Calu3 (cell line): ENCODE results near the gene YY1. TPM values are rescaled to one million over a fixed set of nuclear protein-coding genes. Genes with fewer than 3 reads are reported as not detected.

Experiments used
- BruUV-seq: library from RNA; stranded (reverse); fragments of 400-500 nt; replicated peaks from 2 replicates; lab custom pipeline; 2021; lab: Mats Ljungman, UMichigan
- CTCF ChIA-PET: fragments of 300-600 bp; sonication (Branson Sonifier 250); formaldehyde crosslinking; loops from one replicate; lab custom pipeline; 2022; ENCODE audit warnings: antibody characterized with exemption; lab: Charles Lee
- DNase-seq: peaks from one replicate; pipeline ENCODE4 v3.0.0; 2022
- H3K27ac Mint-ChIP-seq: one replicate; pipeline ENCODE4 v1.8.0; 2022; ENCODE audit warnings: mixed read lengths; ENCODE audit not compliant: unreplicated experiment
- H3K27me3 Mint-ChIP-seq: one replicate; pipeline ENCODE4 v1.8.0; 2022; ENCODE audit warnings: mixed read lengths; ENCODE audit not compliant: unreplicated experiment
- H3K36me3 Mint-ChIP-seq: one replicate; pipeline ENCODE4 v1.8.0; 2022; ENCODE audit warnings: mild to moderate bottlenecking, moderate library complexity, mixed read lengths; ENCODE audit not compliant: insufficient read depth, unreplicated experiment
- H3K4me1 Mint-ChIP-seq: one replicate; pipeline ENCODE4 v1.8.0; 2022; ENCODE audit warnings: mild to moderate bottlenecking, low read depth, mixed read lengths; ENCODE audit not compliant: unreplicated experiment
- H3K4me3 Mint-ChIP-seq: one replicate; pipeline ENCODE4 v1.8.0; 2022; ENCODE audit warnings: mild to moderate bottlenecking, low read depth, moderate library complexity, mixed read lengths; ENCODE audit not compliant: unreplicated experiment
- H3K9me3 Mint-ChIP-seq: one replicate; pipeline ENCODE4 v1.8.0; 2022; ENCODE audit warnings: low read depth, mixed read lengths; ENCODE audit not compliant: unreplicated experiment
- CTCF ChIP-seq: fragments of 200-600 bp; IDR thresholded peaks from one replicate; pipeline ENCODE4 v1.8.0; 2022; ENCODE audit warnings: antibody characterized with exemption; ENCODE audit not compliant: unreplicated experiment
- intact Hi-C: fragments of 100-400 bp; cut with micrococcal nuclease; formaldehyde crosslinking; loops from one replicate; pipeline ENCODE4 v1.10.0; 2022; ENCODE audit not compliant: unreplicated experiment
- total RNA-seq: library from RNA; stranded (reverse); gene quantifications from 2 replicates; pipeline ENCODE4 v1.2.3, GENCODE V29; 2022

The YY1 gene
- total RNA-seq, 1 experiment from 2014 or later, result 100.0 TPM

DNA sequence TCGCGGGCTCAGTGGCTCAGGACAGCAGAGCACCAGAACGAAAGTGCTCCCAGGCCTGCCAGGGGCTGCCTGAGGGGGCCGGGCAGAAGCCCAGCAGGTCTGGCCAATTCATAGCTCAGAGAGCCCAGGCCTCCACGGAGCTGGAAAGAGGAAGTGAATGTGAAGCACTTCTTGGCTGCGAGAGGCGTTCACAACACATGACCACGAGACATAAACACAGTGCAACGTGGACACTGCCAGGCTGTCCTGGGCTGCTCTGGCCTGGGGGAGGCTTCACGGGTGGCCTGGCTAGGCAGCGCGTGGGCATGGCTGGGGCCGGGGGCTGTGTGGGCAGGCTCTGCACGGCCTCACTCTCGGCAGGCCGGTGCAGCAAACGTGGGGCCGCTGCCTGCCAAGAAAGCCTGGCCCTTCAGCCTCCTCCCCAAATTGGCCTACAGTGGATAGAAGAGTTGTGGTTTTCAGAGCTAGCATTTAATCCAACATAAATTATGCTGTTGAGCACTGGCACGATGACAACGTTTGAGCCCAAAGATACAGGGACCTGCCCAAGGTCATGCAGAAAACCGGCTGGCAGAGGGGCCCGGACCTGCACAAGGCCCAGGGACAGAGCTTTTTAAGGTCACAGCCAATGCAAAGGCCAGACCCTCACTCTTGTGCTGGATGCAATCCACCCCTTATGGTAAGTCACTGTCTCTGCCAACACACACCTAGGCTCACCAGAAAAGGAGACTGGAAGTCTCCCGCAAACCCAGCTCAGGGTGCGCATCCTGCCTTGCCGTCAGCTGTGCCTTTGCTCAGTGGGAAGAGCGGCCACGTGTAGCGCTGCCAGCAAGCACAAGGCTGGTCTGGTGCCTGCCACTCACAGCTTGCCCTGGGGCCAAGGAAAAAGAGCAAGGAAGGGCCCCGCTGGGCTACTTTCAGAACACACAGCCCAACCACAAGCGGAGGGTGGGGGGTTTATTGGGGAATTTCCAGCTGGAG lies 58.7 kb downstream of the YY1 start:
- DNase-seq, result no peak
- no peak overlapping the region for H3K4me3 Mint-ChIP-seq
- H3K27me3 Mint-ChIP-seq, result no peaks in the 10 kb centered on the region
- peaks cover 3% of the 10 kb centered on the region for H3K4me1 Mint-ChIP-seq
- peaks cover 9% of the 10 kb centered on the region for H3K36me3 Mint-ChIP-seq
- no peak overlapping the region for H3K27ac Mint-ChIP-seq
- no TSS peak for BruUV-seq
- intact Hi-C loops, result no loop called here
- no peak for TF ChIP-seq CTCF
- CTCF ChIA-PET, result no interaction called here
- no peaks in the 10 kb centered on the region for H3K9me3 Mint-ChIP-seq

- no peak overlapping the region for H3K4me3 Mint-ChIP-seq
- no peaks in the 10 kb centered on the region for H3K9me3 Mint-ChIP-seq
- no TSS peak for BruUV-seq
- H3K27me3 Mint-ChIP-seq, result no peaks in the 10 kb centered on the region
- H3K36me3 Mint-ChIP-seq, result peaks cover 15% of the 10 kb centered on the region
- CTCF ChIA-PET, result no interaction called here
- DNase-seq, result no peak
- intact Hi-C loops, result no loop called here
- no peak for TF ChIP-seq CTCF
- no peak overlapping the region for H3K27ac Mint-ChIP-seq
- H3K4me1 Mint-ChIP-seq, result peaks cover 13% of the 10 kb centered on the region
Observed at GRCh38 chr14:100298551-100299237, 59.8 kb downstream of the YY1 start.

GRCh38 chr14:100299238-100299560 lies 60.3 kb downstream of the YY1 start:
- H3K4me3 Mint-ChIP-seq, result no peak overlapping the region
- no peaks in the 10 kb centered on the region for H3K9me3 Mint-ChIP-seq
- H3K4me1 Mint-ChIP-seq, result peaks cover 15% of the 10 kb centered on the region
- intact Hi-C loops, result no loop called here
- no peak for TF ChIP-seq CTCF
- DNase-seq, result no peak
- CTCF ChIA-PET, result interaction anchor here (0.8 kb wide), 1 partner anchor 9 kb away, joined by 3 read pairs; no protein-coding TSS in a partner anchor
- no peaks in the 10 kb centered on the region for H3K27me3 Mint-ChIP-seq
- BruUV-seq, result no TSS peak
- H3K27ac Mint-ChIP-seq, result no peak overlapping the region
- peaks cover 15% of the 10 kb centered on the region for H3K36me3 Mint-ChIP-seq

GRCh38 chr14:100302616-100303015 lies 63.7 kb downstream of the YY1 start:
- no peak overlapping the region for H3K4me3 Mint-ChIP-seq
- BruUV-seq, result no TSS peak
- peaks cover 42% of the 10 kb centered on the region for H3K36me3 Mint-ChIP-seq
- TF ChIP-seq CTCF, result no peak
- no peaks in the 10 kb centered on the region for H3K27me3 Mint-ChIP-seq
- H3K27ac Mint-ChIP-seq, result no peak overlapping the region
- H3K4me1 Mint-ChIP-seq, result peaks cover 23% of the 10 kb centered on the region
- no peak for DNase-seq
- H3K9me3 Mint-ChIP-seq, result no peaks in the 10 kb centered on the region
- intact Hi-C loops, result loop anchor here (10.0 kb wide), 1 partner anchor 72 kb away; the partner anchor contains the start of gene WDR25
- CTCF ChIA-PET, result interaction anchor here (0.9 kb wide), 1 partner anchor 75 kb away, joined by 4 read pairs; no protein-coding TSS in a partner anchor
